ENCODE results near the gene IL17RA. TPM values are rescaled to one million over a fixed set of nuclear protein-coding genes. Genes with fewer than 3 reads are reported as not detected.

IL17RA gene
- 4.9 TPM in 2 replicates for total RNA-seq (2014; rRNA removed; shearing (Covaris generic))

GRCh38 chr22:17084554-17085276 lies at the start of gene IL17RA:
Gene IL17RA (plus strand): TSS chr22:17085000. CDS start chr22:17085092, 92 bp downstream.
- DNase-seq (ENCODE audit: low read depth) = peak; percentile 83

GRCh38 chr22:17035246-17035645 lies 49.6 kb upstream of the IL17RA start:
- DNase-seq (ENCODE audit: low read depth) = peak; percentile 2

GRCh38 chr22:17035976-17036841 lies 48.6 kb upstream of the IL17RA start:
- peak; percentile 14 for DNase-seq (ENCODE audit: low read depth)

- peak; percentile 51 for DNase-seq (ENCODE audit: low read depth)
These were observed 47.7 kb upstream of the IL17RA start for GRCh38 chr22:17036842-17037711.

GRCh38 chr22:17043521-17043920 lies 41.3 kb upstream of the IL17RA start:
- no peak for DNase-seq (ENCODE audit: low read depth)

GRCh38 chr22:17046566-17047348 lies 38.0 kb upstream of the IL17RA start:
- DNase-seq (ENCODE audit: low read depth) = no peak

- no peak for DNase-seq (ENCODE audit: low read depth)
These were observed 37.1 kb upstream of the IL17RA start for GRCh38 chr22:17047656-17048055.

GRCh38 chr22:17056058-17056457 lies 28.7 kb upstream of the IL17RA start:
- DNase-seq (ENCODE audit: low read depth) = no peak

GRCh38 chr22:17056807-17057206 lies 28.0 kb upstream of the IL17RA start:
- no peak for DNase-seq (ENCODE audit: low read depth)

GRCh38 chr22:17057959-17058814 lies 26.6 kb upstream of the IL17RA start:
- peak; percentile 54 for DNase-seq (ENCODE audit: low read depth)

- DNase-seq (ENCODE audit: low read depth) = no peak
These were observed 24.7 kb upstream of the IL17RA start for GRCh38 chr22:17060126-17060525.

GRCh38 chr22:17063411-17064106 lies 21.2 kb upstream of the IL17RA start:
- DNase-seq (ENCODE audit: low read depth) = no peak

GRCh38 chr22:17064498-17065100 lies 20.2 kb upstream of the IL17RA start:
- no peak for DNase-seq (ENCODE audit: low read depth)

GRCh38 chr22:17065433-17065832 lies 19.4 kb upstream of the IL17RA start:
- DNase-seq (ENCODE audit: low read depth) = no peak

- DNase-seq (ENCODE audit: low read depth) = no peak
These were observed 11.9 kb upstream of the IL17RA start for GRCh38 chr22:17072877-17073276.

- DNase-seq (ENCODE audit: low read depth) = no peak
These were observed 10.2 kb upstream of the IL17RA start for GRCh38 chr22:17074648-17075002.

GRCh38 chr22:17077255-17077654 lies 7.5 kb upstream of the IL17RA start:
- peak; percentile 65 for DNase-seq (ENCODE audit: low read depth)

- no peak for DNase-seq (ENCODE audit: low read depth)
These were observed 5.2 kb upstream of the IL17RA start for GRCh38 chr22:17079572-17079971.

GRCh38 chr22:17083255-17083654 lies 1.5 kb upstream of the IL17RA start:
- DNase-seq (ENCODE audit: low read depth) = no peak

Measured in RPMI7951 (cell line).